Esophagus muscularis mucosa (tissue), 4 donors: Measurements from ENCODE around the gene HBS1L.

Source experiments
- EP300 ChIP-seq: sonication (generic); formaldehyde crosslinking; IDR thresholded peaks from one replicate; pipeline ENCODE4 v1.6.1; 2017; ENCODE audit warnings: antibody characterized with exemption
- POLR2AphosphoS5 ChIP-seq, 2 donors: sonication (generic); formaldehyde crosslinking; IDR thresholded peaks; one replicate each; pipeline ENCODE4 v1.6.1; 2017; ENCODE audit warnings: antibody characterized with exemption in 2 of 2
- TF ChIP-seq, protein P1 (sequence below), 3 experiments: fragments of 200-600 bp in 2 of 3; fragments of 450-650 bp in 1 of 3; sonication (generic) in 2 of 3; IDR thresholded peaks; one replicate each; pipeline ENCODE4 v1.5.1; 2017 to 2019; ENCODE audit warnings: antibody characterized with exemption in 3 of 3, mild to moderate bottlenecking in 2 of 3, moderate library complexity in 1 of 3

DNA sequence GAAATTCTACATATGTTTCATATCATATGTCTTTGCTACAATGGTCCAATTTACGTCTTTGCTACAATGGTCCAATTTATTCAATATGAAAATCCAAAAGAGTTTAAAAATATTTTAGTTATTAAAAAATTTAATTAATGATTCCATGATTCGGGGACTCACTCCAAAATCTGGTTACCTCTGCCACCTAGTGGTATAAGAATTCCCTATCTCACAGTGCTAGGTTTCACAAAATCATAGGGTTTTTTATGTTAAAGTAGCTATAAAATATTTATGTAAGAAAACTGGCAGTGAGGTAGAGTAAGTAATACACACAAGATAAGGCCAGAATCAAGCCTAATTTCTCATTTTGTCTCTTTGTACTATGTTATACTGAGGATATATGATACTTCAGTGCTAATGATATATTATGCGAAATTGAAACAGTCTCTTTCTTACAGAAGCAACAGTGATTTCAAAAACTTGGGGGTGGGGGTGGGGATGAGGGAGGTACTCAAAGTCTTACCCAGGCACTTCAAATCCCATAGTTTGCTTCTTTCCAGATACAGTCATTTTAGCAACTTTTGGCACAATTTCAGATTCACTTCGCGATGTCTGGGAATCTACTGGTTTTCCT, 52.3 kb downstream of the HBS1L start:
- TF ChIP-seq EP300 (no peak), POLR2AphosphoS5 (IDR thresholded peaks at IDR 0.05) (no peak)
- TF ChIP-seq, protein P1, sequence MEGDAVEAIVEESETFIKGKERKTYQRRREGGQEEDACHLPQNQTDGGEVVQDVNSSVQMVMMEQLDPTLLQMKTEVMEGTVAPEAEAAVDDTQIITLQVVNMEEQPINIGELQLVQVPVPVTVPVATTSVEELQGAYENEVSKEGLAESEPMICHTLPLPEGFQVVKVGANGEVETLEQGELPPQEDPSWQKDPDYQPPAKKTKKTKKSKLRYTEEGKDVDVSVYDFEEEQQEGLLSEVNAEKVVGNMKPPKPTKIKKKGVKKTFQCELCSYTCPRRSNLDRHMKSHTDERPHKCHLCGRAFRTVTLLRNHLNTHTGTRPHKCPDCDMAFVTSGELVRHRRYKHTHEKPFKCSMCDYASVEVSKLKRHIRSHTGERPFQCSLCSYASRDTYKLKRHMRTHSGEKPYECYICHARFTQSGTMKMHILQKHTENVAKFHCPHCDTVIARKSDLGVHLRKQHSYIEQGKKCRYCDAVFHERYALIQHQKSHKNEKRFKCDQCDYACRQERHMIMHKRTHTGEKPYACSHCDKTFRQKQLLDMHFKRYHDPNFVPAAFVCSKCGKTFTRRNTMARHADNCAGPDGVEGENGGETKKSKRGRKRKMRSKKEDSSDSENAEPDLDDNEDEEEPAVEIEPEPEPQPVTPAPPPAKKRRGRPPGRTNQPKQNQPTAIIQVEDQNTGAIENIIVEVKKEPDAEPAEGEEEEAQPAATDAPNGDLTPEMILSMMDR (IDR thresholded peaks at IDR 0.05): peak; percentile 18 to 54 (median 53)
